GM12891 (cell line): Measurements from ENCODE around the gene PTPRN2.

Experiments used
- POLR2A ChIP-seq: IDR thresholded peaks from 2 replicates; pipeline ENCODE4 v1.6.1; 2011; ENCODE audit warnings: low read depth, low read length, control low read depth
- POLR2AphosphoS5 ChIP-seq: IDR thresholded peaks from 2 replicates; pipeline ENCODE4 v1.6.1; 2011; ENCODE audit warnings: low read depth, low read length, control low read depth
- POU2F2 ChIP-seq: IDR thresholded peaks from 2 replicates; pipeline ENCODE4 v1.6.1; 2011; ENCODE audit warnings: low read depth, mild to moderate bottlenecking, control low read depth, low read length, moderate library complexity
- TAF1 ChIP-seq: IDR thresholded peaks from 2 replicates; pipeline ENCODE4 v1.6.1; 2011; ENCODE audit warnings: low read depth, low read length, control low read depth

- TF ChIP-seq POU2F2: no peak
- TF ChIP-seq POLR2AphosphoS5: no peak
- no peak for TF ChIP-seq TAF1
- no peak for TF ChIP-seq POLR2A
These were observed 287.2 kb downstream of the PTPRN2 start for GRCh38 chr7:158300427-158300826.
